GM19099 (cell line): ENCODE measurements around the gene AGRP.

Experiments used
- POLR2A ChIP-seq: IDR thresholded peaks from 3 replicates; pipeline ENCODE4 v1.6.1; 2011; ENCODE audit warnings: low read depth; ENCODE audit not compliant: insufficient read length; ENCODE audit errors: extremely low read depth

The AGRP gene, protein sequence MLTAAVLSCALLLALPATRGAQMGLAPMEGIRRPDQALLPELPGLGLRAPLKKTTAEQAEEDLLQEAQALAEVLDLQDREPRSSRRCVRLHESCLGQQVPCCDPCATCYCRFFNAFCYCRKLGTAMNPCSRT

DNA sequence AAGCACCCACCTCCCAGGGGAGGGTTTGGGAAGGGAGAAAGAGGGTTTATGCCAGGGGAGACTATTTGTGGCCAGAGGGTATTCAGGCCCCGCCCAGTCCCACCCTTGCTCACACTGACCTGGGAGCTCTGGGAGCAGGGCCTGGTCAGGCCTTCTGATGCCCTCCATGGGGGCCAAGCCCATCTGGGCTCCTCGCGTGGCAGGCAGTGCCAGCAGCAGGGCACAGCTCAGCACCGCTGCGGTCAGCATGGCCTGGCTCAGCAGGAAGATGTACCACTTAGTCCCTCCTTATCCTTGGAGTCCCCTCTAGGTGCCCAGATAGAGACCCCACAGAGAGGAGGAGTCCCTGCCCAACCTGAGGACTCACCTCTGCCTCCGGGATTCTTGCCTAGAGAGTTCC is at the start of gene AGRP:
Gene AGRP (minus strand): TSS at position 398 of the 400 bp plus-strand sequence. CDS start 149 bp downstream, at position 249.
- no peak for TF ChIP-seq POLR2A

DNA sequence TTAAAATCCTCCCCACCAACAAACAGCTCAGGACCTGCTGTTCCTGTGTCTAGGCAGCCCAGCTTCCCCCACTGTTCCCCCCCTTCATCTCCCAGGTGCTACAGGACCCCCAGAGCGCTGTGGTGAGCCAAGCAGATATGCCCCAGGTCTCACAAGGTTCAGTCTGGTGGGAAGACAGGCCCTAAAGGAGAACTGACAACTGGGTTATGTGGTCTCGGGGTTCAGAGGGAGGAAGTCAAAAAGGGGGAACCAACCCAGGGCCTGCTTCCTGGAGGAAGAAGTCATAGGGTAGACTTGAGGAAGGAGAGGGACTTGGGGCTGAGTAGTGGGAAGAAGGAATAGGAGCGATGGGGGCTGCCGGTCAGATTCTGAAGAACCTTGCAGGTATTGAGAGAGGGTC is 47.9 kb upstream of the AGRP start:
- TF ChIP-seq POLR2A, result no peak

- TF ChIP-seq POLR2A, result peak; percentile 48
These were observed 46.9 kb upstream of the AGRP start for GRCh38 chr16:67530013-67530939.

GRCh38 chr16:67529582-67530012 is 46.2 kb upstream of the AGRP start:
- no peak for TF ChIP-seq POLR2A

DNA sequence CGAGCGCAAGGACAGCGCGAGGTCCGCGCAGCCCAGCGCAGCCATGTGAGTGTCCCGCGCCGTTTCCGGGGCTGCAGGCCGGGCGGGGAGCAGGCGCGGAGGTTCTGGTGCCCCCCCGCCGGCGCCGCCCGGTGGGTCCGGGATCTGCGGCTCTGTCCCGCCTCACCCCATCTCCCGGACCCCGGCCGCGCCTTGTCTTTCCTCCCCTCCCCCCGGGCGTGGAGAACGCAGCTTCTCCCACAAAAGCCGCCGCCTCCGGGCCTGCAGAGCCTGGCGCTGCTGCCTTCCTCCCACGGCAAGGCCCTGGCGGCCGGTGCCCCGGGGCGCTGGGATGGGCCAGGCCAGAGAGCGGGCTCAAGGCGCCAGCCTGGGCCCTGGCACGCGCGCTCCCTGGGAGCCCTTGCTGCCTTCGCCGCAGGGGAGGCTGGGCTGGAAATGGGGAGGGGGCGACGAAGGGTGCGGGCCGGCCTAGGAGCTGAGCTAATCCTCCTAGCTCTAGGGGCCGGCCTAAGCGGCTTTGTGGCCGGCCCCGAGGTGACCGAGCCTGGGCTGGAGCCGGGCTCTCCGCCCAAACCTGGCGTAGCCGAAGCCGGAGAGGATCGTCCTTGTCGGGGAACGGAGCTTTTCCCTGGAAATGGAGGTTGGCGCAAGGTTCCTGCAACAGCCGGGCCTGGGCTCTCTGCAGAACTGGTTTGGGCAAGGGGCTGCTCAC is 45.7 kb upstream of the AGRP start:
- TF ChIP-seq POLR2A, result peak; percentile 24

DNA sequence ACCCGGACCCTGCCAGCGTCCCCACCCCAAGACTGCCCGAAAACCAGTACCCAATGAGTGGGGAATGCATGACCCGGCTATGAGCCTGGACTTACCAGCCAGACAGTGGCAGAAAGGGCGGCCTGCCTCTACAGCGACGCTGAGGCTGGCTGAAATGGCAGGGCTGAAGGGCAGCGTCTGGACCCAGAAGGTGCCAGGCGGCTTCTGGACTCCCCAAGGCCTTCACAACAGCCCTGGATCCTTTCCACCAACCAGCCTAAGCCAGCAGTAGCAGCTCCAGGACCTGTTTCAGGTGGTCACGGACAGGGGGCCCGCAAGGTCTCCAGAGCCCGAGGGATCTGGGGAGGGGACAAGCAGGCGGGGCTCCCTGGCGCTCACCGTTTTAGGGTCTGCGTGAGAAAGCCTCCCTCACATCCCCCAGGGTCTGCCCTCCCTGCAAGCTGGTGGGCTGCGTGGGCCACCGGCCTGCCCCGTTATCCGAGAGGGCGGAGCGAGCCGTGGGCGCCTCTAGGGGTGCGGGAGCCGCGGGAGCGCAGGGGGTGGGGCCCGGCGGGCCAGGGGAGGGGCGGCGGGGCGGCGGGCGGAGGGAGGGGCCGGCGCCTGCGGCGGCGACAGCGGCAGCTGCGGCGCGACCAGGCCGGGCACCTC is 45.0 kb upstream of the AGRP start, which contains the start of gene RIPOR1:
Gene RIPOR1 (plus strand): TSS at position 608 of the 648 bp plus-strand sequence. CDS start 9,618 bp downstream, outside the sequence.
- TF ChIP-seq POLR2A, result peak; percentile 4

DNA sequence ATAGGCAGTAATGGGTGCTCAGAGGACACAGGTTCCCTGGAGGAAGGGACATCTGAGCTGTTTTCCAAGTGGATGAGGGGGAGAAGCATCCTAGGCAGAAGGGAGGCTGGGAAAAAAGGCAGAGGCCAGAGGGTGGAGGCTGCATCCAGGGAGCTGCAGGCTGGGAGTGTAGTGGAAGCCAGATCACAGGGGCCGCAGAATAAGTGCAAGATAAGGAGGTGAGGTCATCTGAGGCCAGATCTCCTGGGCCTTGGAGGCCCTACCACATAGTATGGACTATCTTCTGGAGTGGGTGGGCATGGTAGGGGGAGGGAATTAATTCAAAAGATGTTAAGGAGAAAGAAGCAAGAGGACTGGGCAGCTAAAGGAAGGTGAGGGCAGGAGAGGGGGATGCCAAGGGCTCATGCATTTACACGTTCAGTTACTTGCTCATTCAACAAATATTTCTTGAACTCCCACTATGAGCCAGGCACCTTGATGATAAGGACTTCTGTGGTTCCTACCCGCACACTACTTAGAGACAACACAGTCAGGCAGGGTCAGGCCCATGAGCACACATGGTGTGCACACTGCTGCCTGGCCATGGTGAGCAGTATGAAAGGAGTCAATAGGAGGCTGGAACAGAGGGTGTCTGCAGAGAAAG is 42.9 kb upstream of the AGRP start:
- TF ChIP-seq POLR2A, result no peak

DNA sequence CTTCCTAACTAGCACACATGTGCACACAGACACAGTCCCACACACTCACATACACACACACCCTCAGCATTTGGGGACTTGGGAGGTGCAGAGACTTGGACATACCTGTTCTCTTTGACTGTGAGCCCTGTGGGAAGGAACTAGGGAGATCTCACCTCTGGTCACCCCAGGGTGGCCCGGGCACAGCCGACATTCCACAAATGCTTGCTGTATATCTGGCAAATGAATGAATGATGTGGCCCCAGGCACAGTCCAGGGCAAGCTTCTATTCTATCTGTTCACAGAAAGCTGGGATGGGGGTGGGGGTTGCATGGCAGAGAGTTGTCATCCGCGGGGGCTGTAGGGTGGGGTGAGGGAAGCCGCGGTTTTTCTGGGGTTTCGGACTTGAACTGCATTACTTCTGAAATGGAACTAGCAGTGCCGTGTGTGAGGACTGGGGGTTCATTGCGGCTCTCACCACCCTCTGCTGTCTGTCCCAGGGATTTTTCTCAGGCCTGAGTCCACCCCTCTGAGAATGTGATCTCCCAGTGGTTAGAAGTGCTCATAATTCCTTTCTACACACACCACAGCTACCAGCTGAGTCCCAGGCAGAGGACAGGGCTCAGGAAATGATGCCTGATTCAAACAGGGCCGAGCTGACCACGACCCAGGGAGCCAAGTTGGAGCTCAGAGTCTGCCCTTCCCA is 42.0 kb upstream of the AGRP start:
- no peak for TF ChIP-seq POLR2A

DNA sequence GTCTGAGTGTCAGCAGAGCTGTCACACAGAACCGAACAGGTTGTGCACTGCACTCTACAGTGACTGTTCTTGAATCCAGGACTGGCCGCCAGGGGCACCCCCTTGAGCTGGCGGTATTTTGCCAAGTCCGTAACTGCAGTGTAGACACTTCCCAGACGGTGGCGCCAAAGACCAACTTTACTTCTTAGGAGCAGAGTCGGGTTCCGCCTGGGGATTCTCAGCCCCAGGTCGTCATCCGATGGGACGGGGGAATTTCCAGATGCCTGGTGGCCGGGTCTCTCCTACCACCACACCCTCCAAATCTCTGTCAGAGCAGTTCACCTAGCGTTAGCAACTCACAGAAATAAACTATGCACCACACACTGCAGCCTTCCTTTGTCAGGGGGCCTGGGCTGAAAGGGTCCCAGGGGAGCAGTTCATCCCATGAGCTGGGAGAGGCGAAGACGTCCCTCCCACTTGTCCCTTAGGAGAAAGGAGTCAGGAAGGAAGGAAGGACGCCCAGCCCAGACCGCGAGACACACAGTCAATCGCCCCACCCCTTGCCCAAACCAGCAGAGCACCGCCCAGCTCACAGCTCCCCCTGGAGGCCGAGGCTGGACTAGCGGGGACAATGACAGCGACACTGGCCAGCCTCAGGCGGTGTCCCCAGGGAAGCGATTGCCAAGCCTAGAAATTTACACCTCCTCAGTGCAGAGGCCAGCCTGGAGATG is 37.9 kb upstream of the AGRP start:
- TF ChIP-seq POLR2A, result no peak

DNA sequence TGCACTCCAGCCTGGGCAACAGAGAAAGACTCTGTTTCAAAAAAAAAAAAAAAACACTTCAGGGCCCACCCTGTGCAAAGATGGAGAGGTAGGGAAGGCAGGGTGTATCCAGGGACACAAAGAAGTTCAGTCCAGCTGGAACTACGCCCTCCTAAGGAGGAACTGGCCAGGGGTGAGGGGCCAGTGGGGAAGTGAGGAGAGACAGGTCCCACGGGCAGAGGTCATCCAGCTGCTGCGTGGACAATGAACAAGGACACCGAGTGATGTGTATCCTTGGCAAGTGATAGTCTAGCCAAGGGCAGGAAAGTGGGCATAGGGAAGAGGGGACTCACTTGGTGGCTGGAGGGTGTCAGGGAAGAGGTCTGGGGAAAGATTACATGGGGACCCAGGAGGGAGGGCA is 35.9 kb upstream of the AGRP start:
- no peak for TF ChIP-seq POLR2A

GRCh38 chr16:67518676-67519075 is 35.3 kb upstream of the AGRP start:
- no peak for TF ChIP-seq POLR2A

DNA sequence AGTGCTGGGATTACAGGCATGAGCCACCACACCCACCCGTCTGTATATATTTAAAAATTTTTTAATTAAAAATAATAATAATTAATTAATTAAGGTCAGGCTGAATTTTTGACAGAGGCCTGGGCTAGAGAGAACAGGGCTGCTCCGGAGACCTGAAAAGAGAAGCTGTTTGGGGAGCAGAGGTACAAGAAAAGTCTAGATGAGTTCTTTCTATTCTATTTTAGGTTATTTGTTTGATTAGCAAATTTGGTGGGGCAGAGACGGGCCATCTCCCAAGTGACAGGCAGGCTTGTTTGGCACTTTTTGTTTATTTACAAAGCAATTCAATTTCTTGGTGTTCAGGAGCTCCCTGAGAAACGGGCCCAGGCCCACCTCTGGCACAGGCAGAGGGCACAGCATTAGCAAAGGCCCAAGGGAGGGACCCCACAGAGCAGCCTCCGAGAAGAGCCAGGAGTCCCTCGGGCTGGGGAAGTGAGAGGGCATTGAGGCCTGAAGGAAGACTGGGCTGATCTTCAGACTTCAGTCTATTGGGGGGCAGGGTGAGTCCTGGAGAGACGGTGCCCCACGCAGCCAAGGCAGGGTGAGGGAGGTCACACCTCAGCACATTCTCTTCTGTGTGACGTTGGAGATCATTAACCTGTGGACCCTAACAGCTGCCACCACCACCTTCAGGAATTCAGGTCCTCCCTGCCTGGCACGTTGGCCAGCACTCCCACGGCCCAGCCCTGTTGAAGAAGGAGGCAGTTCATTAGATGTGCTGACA is 34.5 kb upstream of the AGRP start:
- TF ChIP-seq POLR2A, result peak; percentile 51

- no peak for TF ChIP-seq POLR2A
These were observed 33.8 kb upstream of the AGRP start for GRCh38 chr16:67517155-67517445.
